ENCODE measurements around the gene CYP26A1.
A peak's percentile ranks its signal among the peaks of the same experiment; 100 is the strongest.
"Not testable (repeated sequence)": the region's sequence is repeated elsewhere in the genome, so short reads cannot be mapped to it uniquely, and the experiment has no call there.

Gene CYP26A1

GRCh38 chr10:93080350-93081046 lies 6.8 kb downstream of the CYP26A1 start:
- no peak for DNase-seq (ENCODE audit: low read depth in 2 of 2)

- DNase-seq (ENCODE audit: low read depth in 2 of 2), result no peak
These were observed 7.6 kb downstream of the CYP26A1 start for GRCh38 chr10:93081318-93081717.

GRCh38 chr10:93081834-93082233 lies 8.1 kb downstream of the CYP26A1 start:
- no peak for DNase-seq (ENCODE audit: low read depth in 2 of 2)

GRCh38 chr10:93083743-93084539 lies 10.2 kb downstream of the CYP26A1 start:
- no peak for DNase-seq (ENCODE audit: low read depth in 2 of 2)

GRCh38 chr10:93085272-93085859 lies 11.7 kb downstream of the CYP26A1 start:
- no peak for DNase-seq (ENCODE audit: low read depth in 2 of 2)

GRCh38 chr10:93086289-93086688 lies 12.6 kb downstream of the CYP26A1 start:
- no peak for DNase-seq (ENCODE audit: low read depth in 2 of 2)

GRCh38 chr10:93087846-93088245 lies 14.2 kb downstream of the CYP26A1 start:
- no peak for DNase-seq (ENCODE audit: low read depth in 2 of 2)

GRCh38 chr10:93088466-93088865 lies 14.8 kb downstream of the CYP26A1 start:
- DNase-seq (ENCODE audit: low read depth in 2 of 2), result no peak

GRCh38 chr10:93090619-93091018 lies 16.9 kb downstream of the CYP26A1 start:
- DNase-seq (ENCODE audit: low read depth in 2 of 2), result no peak

GRCh38 chr10:93091960-93092359 lies 18.3 kb downstream of the CYP26A1 start:
- DNase-seq (ENCODE audit: low read depth in 2 of 2), result no peak

GRCh38 chr10:93095225-93095624 lies 21.5 kb downstream of the CYP26A1 start:
- no peak for DNase-seq (ENCODE audit: low read depth in 2 of 2)

GRCh38 chr10:93096901-93097300 lies 23.2 kb downstream of the CYP26A1 start:
- no peak for DNase-seq (ENCODE audit: low read depth in 2 of 2)

GRCh38 chr10:93097386-93097785 lies 23.7 kb downstream of the CYP26A1 start:
- DNase-seq (ENCODE audit: low read depth in 2 of 2), result no peak

- no peak for DNase-seq (ENCODE audit: low read depth in 2 of 2)
These were observed 25.1 kb downstream of the CYP26A1 start for GRCh38 chr10:93098816-93099215.

- DNase-seq (ENCODE audit: low read depth in 2 of 2), result no peak
These were observed 26.0 kb downstream of the CYP26A1 start for GRCh38 chr10:93099670-93100069.

- DNase-seq (ENCODE audit: low read depth in 2 of 2), result not testable (repeated sequence)
These were observed 27.5 kb downstream of the CYP26A1 start for GRCh38 chr10:93101148-93101547.

- no peak for DNase-seq (ENCODE audit: low read depth in 2 of 2)
These were observed 30.3 kb downstream of the CYP26A1 start for GRCh38 chr10:93103953-93104352.

GRCh38 chr10:93106631-93107072 lies 33.0 kb downstream of the CYP26A1 start:
- DNase-seq (ENCODE audit: low read depth in 2 of 2), result no peak

- no peak for DNase-seq (ENCODE audit: low read depth in 2 of 2)
These were observed 36.9 kb downstream of the CYP26A1 start for GRCh38 chr10:93110472-93111146.

GRCh38 chr10:93113042-93113441 lies 39.3 kb downstream of the CYP26A1 start:
- no peak for DNase-seq (ENCODE audit: low read depth in 2 of 2)

- peak; percentile 60 to 64 for DNase-seq (ENCODE audit: low read depth in 2 of 2)
These were observed 42.1 kb downstream of the CYP26A1 start for GRCh38 chr10:93115661-93116383.
